GM12873 (cell line): Measurements from ENCODE around the gene SPRYD3.

ENCODE experiments used
- CTCF ChIP-seq: IDR thresholded peaks from 2 replicates; pipeline ENCODE4 v1.5.1; 2012; ENCODE audit warnings: low read depth, mild to moderate bottlenecking, moderate library complexity, low read length, control low read depth; ENCODE audit not compliant: insufficient read depth; ENCODE audit errors: missing control alignments

Gene SPRYD3

GRCh38 chr12:53060721-53061276 is 18.4 kb downstream of the SPRYD3 start:
- TF ChIP-seq CTCF, result no peak

- TF ChIP-seq CTCF, result no peak
Observed at GRCh38 chr12:53060064-53060720, 19.0 kb downstream of the SPRYD3 start.

GRCh38 chr12:53059434-53060063 is 19.6 kb downstream of the SPRYD3 start:
- TF ChIP-seq CTCF, result no peak

GRCh38 chr12:53058674-53059433 is 20.3 kb downstream of the SPRYD3 start:
- no peak for TF ChIP-seq CTCF

GRCh38 chr12:53057816-53058500 is 21.2 kb downstream of the SPRYD3 start:
- TF ChIP-seq CTCF, result no peak

- TF ChIP-seq CTCF, result no peak
Observed at GRCh38 chr12:53056901-53057300, 22.3 kb downstream of the SPRYD3 start.
